Effector memory CD8-positive, alpha-beta T cell (primary cell): ENCODE data around the gene GBX2.
"Not testable (repeated sequence)": the region's sequence is repeated elsewhere in the genome, so short reads cannot be mapped to it uniquely, and the experiment has no call there.

Experiments
- ATAC-seq: fragments of 150-1000 bp; cut with Tn5 transposase; replicated peaks from 2 replicates; pipeline ENCODE4 v1.10.0; 2021; ENCODE audit warnings: mild to moderate bottlenecking, moderate library complexity
- DNase-seq, 3 experiments: peaks; one replicate each; pipeline ENCODE4 v3.0.0; 2021
- H3K27ac Mint-ChIP-seq, 2 donors: one replicate each; pipeline ENCODE4 v1.8.0; 2022; ENCODE audit warnings: mild to moderate bottlenecking in 2 of 2, mixed read lengths in 2 of 2, moderate library complexity in 2 of 2
- H3K27me3 Mint-ChIP-seq, 2 donors: one replicate each; pipeline ENCODE4 v1.8.0; 2022; ENCODE audit warnings: mixed read lengths in 2 of 2
- H3K36me3 Mint-ChIP-seq: one replicate; pipeline ENCODE4 v1.8.0; 2022; ENCODE audit warnings: mild to moderate bottlenecking, moderate library complexity, mixed read lengths; ENCODE audit not compliant: insufficient read depth
- H3K4me1 Mint-ChIP-seq, 2 donors: one replicate each; pipeline ENCODE4 v1.8.0; 2022; ENCODE audit warnings: low read depth in 2 of 2, mixed read lengths in 2 of 2
- H3K4me3 Mint-ChIP-seq, 2 donors: one replicate each; pipeline ENCODE4 v1.8.0; 2022; ENCODE audit warnings: mild to moderate bottlenecking in 2 of 2, mixed read lengths in 2 of 2, moderate library complexity in 2 of 2
- H3K9me3 Mint-ChIP-seq, 2 donors: one replicate each; pipeline ENCODE4 v1.8.0; 2022; ENCODE audit warnings: mixed read lengths in 2 of 2

Gene GBX2

GRCh38 chr2:236161531-236161930 is 6.7 kb downstream of the GBX2 start:
- ATAC-seq (no peak), DNase-seq (no peak)
- H3K4me1 Mint-ChIP-seq, result peaks cover 4 to 15% of the 10 kb centered on the region in 2 donors
- H3K36me3 Mint-ChIP-seq, result peaks cover 6% of the 10 kb centered on the region
- no peaks in the 10 kb centered on the region for H3K9me3 Mint-ChIP-seq
- peaks cover 53 to 86% of the 10 kb centered on the region in 2 donors for H3K27me3 Mint-ChIP-seq
- no peak overlapping the region for H3K27ac Mint-ChIP-seq
- no peak overlapping the region for H3K4me3 Mint-ChIP-seq

- ATAC-seq, result no peak
- peaks cover 51 to 86% of the 10 kb centered on the region in 2 donors for H3K27me3 Mint-ChIP-seq
- no peak overlapping the region for H3K4me3 Mint-ChIP-seq
- H3K9me3 Mint-ChIP-seq, result no peaks in the 10 kb centered on the region
- H3K27ac Mint-ChIP-seq, result no peak overlapping the region
- no peak for DNase-seq
- H3K4me1 Mint-ChIP-seq, result peaks cover 0 to 10% of the 10 kb centered on the region in 2 donors
- H3K36me3 Mint-ChIP-seq, result peaks cover 6% of the 10 kb centered on the region
Observed at GRCh38 chr2:236161082-236161462, 7.1 kb downstream of the GBX2 start.

- ATAC-seq (no peak), DNase-seq (no peak)
- Mint-ChIP-seq H3K36me3 (peaks cover 6% of the 10 kb centered on the region), H3K27ac (no peak overlapping the region), H3K27me3 (peaks cover 45 to 86% of the 10 kb centered on the region in 2 donors), H3K4me1 (peaks cover 0 to 6% of the 10 kb centered on the region in 2 donors), H3K4me3 (no peak overlapping the region), H3K9me3 (no peaks in the 10 kb centered on the region)
Observed at GRCh38 chr2:236160366-236161081, 7.7 kb downstream of the GBX2 start.

GRCh38 chr2:236159778-236160170 is 8.4 kb downstream of the GBX2 start:
- Mint-ChIP-seq H3K4me3 (no peak overlapping the region), H3K27ac (no peak overlapping the region), H3K36me3 (peaks cover 1% of the 10 kb centered on the region), H3K9me3 (no peaks in the 10 kb centered on the region), H3K4me1 (peaks cover 0 to 2% of the 10 kb centered on the region in 2 donors), H3K27me3 (peaks cover 40 to 86% of the 10 kb centered on the region in 2 donors)
- no peak for DNase-seq
- no peak for ATAC-seq

- DNase-seq, result no peak
- Mint-ChIP-seq H3K9me3 (peaks cover 0 to 4% of the 10 kb centered on the region in 2 donors), H3K27ac (no peak overlapping the region), H3K27me3 (peaks cover 45 to 87% of the 10 kb centered on the region in 2 donors), H3K4me3 (no peak overlapping the region), H3K4me1 (peaks cover 0 to 2% of the 10 kb centered on the region in 2 donors), H3K36me3 (no peaks in the 10 kb centered on the region)
- ATAC-seq, result no peak
Observed at GRCh38 chr2:236158969-236159777, 9.0 kb downstream of the GBX2 start.

DNA sequence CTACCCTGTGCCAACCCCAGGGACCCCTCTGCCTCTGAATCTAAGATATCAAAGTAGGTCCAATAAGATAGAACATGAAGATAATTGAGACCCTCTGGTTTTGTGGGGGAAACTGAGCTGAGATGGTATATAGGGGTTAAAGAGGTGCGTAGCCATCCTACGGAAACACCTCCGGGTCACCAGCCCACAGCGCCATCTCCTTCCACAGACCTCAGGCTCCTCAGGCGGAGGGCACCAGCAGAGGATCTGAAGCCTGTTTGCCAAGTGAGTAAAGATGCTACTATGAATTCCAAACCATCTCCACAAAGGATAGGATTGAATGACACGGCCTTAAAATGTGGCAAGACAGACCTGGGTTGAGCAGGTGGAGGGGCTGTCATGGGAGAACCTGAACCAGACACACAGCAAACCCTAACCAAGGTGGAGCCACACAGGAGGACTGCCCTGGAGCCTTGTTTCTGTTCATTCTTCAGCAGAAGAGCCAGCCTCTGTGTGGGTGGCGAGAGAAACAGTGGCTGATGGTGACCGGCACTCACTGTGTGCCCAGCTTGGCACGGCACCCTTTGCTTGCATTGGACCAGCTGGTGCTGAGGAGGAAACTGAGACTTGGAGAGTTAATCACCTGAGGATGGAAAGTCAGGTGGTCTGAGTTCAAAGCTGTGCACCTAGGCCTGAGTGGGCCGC is 10.2 kb downstream of the GBX2 start:
- H3K27ac Mint-ChIP-seq, result no peak overlapping the region
- H3K9me3 Mint-ChIP-seq, result peaks cover 0 to 6% of the 10 kb centered on the region in 2 donors
- no peaks in the 10 kb centered on the region for H3K36me3 Mint-ChIP-seq
- no peak for ATAC-seq
- peaks cover 47 to 91% of the 10 kb centered on the region in 2 donors for H3K27me3 Mint-ChIP-seq
- DNase-seq, result no peak
- peak overlapping the region in 1 of 2 donors; percentile 48 for H3K4me3 Mint-ChIP-seq
- peaks cover 0 to 2% of the 10 kb centered on the region in 2 donors for H3K4me1 Mint-ChIP-seq

- Mint-ChIP-seq H3K27ac (no peak overlapping the region), H3K36me3 (no peaks in the 10 kb centered on the region), H3K27me3 (peaks cover 42 to 89% of the 10 kb centered on the region in 2 donors), H3K4me3 (no peak overlapping the region), H3K9me3 (peaks cover 0 to 6% of the 10 kb centered on the region in 2 donors), H3K4me1 (peaks cover 0 to 2% of the 10 kb centered on the region in 2 donors)
- no peak for ATAC-seq
- no peak for DNase-seq
Observed at GRCh38 chr2:236157366-236157765, 10.8 kb downstream of the GBX2 start.

GRCh38 chr2:236156860-236157194 is 11.4 kb downstream of the GBX2 start:
- H3K9me3 Mint-ChIP-seq, result peaks cover 0 to 6% of the 10 kb centered on the region in 2 donors
- H3K27ac Mint-ChIP-seq, result no peak overlapping the region
- ATAC-seq (no peak), DNase-seq (no peak)
- H3K4me3 Mint-ChIP-seq, result no peak overlapping the region
- no peaks in the 10 kb centered on the region for H3K36me3 Mint-ChIP-seq
- H3K4me1 Mint-ChIP-seq, result peaks cover 0 to 2% of the 10 kb centered on the region in 2 donors
- H3K27me3 Mint-ChIP-seq, result peaks cover 36 to 87% of the 10 kb centered on the region in 2 donors

- Mint-ChIP-seq H3K27ac (no peak overlapping the region), H3K27me3 (peaks cover 34 to 83% of the 10 kb centered on the region in 2 donors), H3K9me3 (peaks cover 0 to 6% of the 10 kb centered on the region in 2 donors), H3K4me1 (peaks cover 0 to 2% of the 10 kb centered on the region in 2 donors), H3K36me3 (no peaks in the 10 kb centered on the region), H3K4me3 (no peak overlapping the region)
- DNase-seq (no peak), ATAC-seq (no peak)
Observed at GRCh38 chr2:236156095-236156859, 11.9 kb downstream of the GBX2 start.

- no peak for DNase-seq
- Mint-ChIP-seq H3K4me1 (peaks cover 0 to 2% of the 10 kb centered on the region in 2 donors), H3K4me3 (no peak overlapping the region), H3K27ac (no peak overlapping the region), H3K36me3 (no peaks in the 10 kb centered on the region), H3K9me3 (peaks cover 0 to 6% of the 10 kb centered on the region in 2 donors), H3K27me3 (peaks cover 34 to 82% of the 10 kb centered on the region in 2 donors)
- no peak for ATAC-seq
Observed at GRCh38 chr2:236155406-236155805, 12.8 kb downstream of the GBX2 start.

- peaks cover 0 to 3% of the 10 kb centered on the region in 2 donors for H3K9me3 Mint-ChIP-seq
- no peak for ATAC-seq
- peaks cover 0 to 3% of the 10 kb centered on the region in 2 donors for H3K4me1 Mint-ChIP-seq
- no peak overlapping the region for H3K4me3 Mint-ChIP-seq
- no peaks in the 10 kb centered on the region for H3K36me3 Mint-ChIP-seq
- DNase-seq, result no peak
- H3K27ac Mint-ChIP-seq, result no peak overlapping the region
- H3K27me3 Mint-ChIP-seq, result peaks cover 31 to 52% of the 10 kb centered on the region in 2 donors
Observed at GRCh38 chr2:236146436-236146835, 21.8 kb downstream of the GBX2 start.

DNA sequence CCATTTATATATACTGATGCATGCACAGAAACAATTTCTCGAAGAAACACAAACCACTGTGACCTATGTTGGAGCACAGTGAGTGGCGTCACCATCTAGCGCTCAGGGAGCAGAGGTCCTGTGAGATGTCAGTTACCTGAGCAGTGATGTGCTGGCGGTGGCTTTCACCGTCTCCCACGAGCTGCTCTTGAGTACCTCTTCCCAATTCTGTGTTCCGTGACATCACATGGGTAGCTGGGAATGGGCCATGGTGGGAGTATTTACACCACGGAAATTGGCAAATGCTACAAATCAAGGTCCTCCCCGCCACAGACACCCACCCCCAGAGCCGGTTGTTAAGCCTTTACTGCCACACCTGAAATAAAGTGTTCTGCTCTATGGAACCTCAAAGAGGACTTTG is 24.4 kb downstream of the GBX2 start:
- Mint-ChIP-seq H3K36me3 (no peaks in the 10 kb centered on the region), H3K4me3 (no peak overlapping the region), H3K27me3 (peaks cover 42 to 52% of the 10 kb centered on the region in 2 donors), H3K27ac (no peak overlapping the region), H3K9me3 (peaks cover 0 to 3% of the 10 kb centered on the region in 2 donors), H3K4me1 (peaks cover 0 to 3% of the 10 kb centered on the region in 2 donors)
- ATAC-seq, result no peak
- DNase-seq, result no peak

GRCh38 chr2:236141616-236142015 is 26.6 kb downstream of the GBX2 start:
- H3K4me3 Mint-ChIP-seq, ATAC-seq, H3K4me1 Mint-ChIP-seq, DNase-seq, H3K36me3 Mint-ChIP-seq, H3K9me3 Mint-ChIP-seq, H3K27ac Mint-ChIP-seq: not testable (repeated sequence)
- H3K27me3 Mint-ChIP-seq, result peaks cover 42 to 52% of the 10 kb centered on the region in 2 donors
